Brain microvascular endothelial cell (primary cell): ENCODE data around the gene MED13L.

Experiments used
- DNase-seq: peaks from one replicate; pipeline ENCODE4 v3.0.0-alpha.2; 2020
- H3K27ac ChIP-seq: fragments of 250-450 bp; sonication (Bioruptor Pico); 2 replicates; pipeline ENCODE4 v1.5.1; 2020; ENCODE audit warnings: mild to moderate bottlenecking, moderate library complexity
- H3K27me3 ChIP-seq: fragments of 250-450 bp; sonication (Bioruptor Pico); replicated peaks from 2 replicates; pipeline ENCODE4 v1.5.1; 2020; ENCODE audit warnings: mild to moderate bottlenecking
- H3K36me3 ChIP-seq: fragments of 250-450 bp; sonication (Bioruptor Pico); replicated peaks from 2 replicates; pipeline ENCODE4 v1.5.1; 2020; ENCODE audit warnings: mild to moderate bottlenecking
- H3K4me3 ChIP-seq: 2 replicates; pipeline ENCODE4 v1.5.1; 2011; ENCODE audit warnings: low read depth, mild to moderate bottlenecking, control low read depth, low read length, moderate library complexity
- CTCF ChIP-seq: IDR thresholded peaks from 2 replicates; pipeline ENCODE4 v1.5.1; 2011; ENCODE audit warnings: low read depth, mild to moderate bottlenecking, moderate library complexity, low read length, control low read depth, inconsistent platforms; ENCODE audit errors: missing control alignments
- in situ Hi-C: cut with HindIII; loops from 2 replicates; pipeline ENCODE4 v1.10.0; 2017; ENCODE audit warnings: low sequenced_read_pairs, low pct_ligation_motif_present

The MED13L gene

DNA sequence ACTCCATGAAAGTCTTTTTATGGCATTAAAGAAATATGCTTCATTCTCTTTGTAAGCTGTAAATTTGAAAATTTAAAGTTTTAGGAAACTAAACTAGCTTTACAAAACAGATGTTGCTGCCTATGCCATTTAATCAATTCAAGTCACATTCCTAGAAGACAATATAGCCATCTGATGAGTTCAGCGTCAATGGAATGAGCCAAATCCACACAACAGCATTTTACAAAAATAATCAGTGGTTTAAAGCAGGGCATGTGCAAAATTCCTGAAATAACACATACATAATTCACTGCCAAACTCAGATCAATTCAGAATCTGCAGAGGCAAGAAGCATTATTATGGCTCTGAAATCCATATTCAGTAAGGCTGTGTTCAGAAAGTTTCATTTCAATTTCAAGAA lies 75.6 kb downstream of the MED13L start:
- no peak overlapping the region for H3K4me3 ChIP-seq
- no peak for TF ChIP-seq CTCF
- peak; percentile 16 for DNase-seq
- no peaks in the 10 kb centered on the region for H3K36me3 ChIP-seq
- no peaks in the 10 kb centered on the region for H3K27me3 ChIP-seq
- in situ Hi-C loops = no loop called here
- H3K27ac ChIP-seq = no peak overlapping the region

GRCh38 chr12:116201359-116201758 lies 76.1 kb downstream of the MED13L start:
- Histone ChIP-seq H3K36me3 (no peaks in the 10 kb centered on the region), H3K27me3 (no peaks in the 10 kb centered on the region), H3K27ac (no peak overlapping the region), H3K4me3 (no peak overlapping the region)
- no peak for TF ChIP-seq CTCF
- in situ Hi-C loops = no loop called here
- DNase-seq = no peak

DNA sequence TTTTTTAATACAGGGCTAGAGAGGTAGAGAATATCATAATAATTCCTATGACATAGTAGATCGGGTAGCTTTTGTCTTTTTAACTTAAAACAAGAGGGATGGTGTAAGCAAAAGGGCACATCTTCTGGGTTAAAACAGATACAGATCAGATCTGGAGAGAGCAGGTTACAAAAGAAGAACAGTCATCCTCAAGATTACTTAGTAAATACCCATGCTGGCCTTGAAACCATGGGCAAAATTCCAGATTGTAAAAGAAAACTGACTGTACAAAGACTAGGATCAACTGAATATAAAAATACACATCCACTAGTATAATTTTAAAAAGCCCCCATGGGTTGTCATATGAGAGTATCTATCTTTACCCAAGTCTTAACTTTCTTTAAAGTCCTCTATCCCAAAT lies 76.7 kb downstream of the MED13L start:
- no peak for DNase-seq
- in situ Hi-C loops = no loop called here

GRCh38 chr12:116199160-116199706 lies 78.3 kb downstream of the MED13L start:
- in situ Hi-C loops = no loop called here

More for the DNA sequence above, 76.7 kb downstream of the MED13L start:
- TF ChIP-seq CTCF = no peak
- no peak overlapping the region for H3K27ac ChIP-seq
- H3K4me3 ChIP-seq = no peak overlapping the region
- H3K27me3 ChIP-seq = no peaks in the 10 kb centered on the region
- no peaks in the 10 kb centered on the region for H3K36me3 ChIP-seq

GRCh38 chr12:116196752-116197718 lies 80.5 kb downstream of the MED13L start:
- TF ChIP-seq CTCF = no peak
- in situ Hi-C loops = no loop called here
- no peak overlapping the region for H3K4me3 ChIP-seq
- H3K27me3 ChIP-seq = no peaks in the 10 kb centered on the region
- DNase-seq = peak; percentile 50
- no peak overlapping the region for H3K27ac ChIP-seq
- H3K36me3 ChIP-seq = no peaks in the 10 kb centered on the region

More at GRCh38 chr12:116199160-116199706, 78.3 kb downstream of the MED13L start:
- H3K27ac ChIP-seq = no peak overlapping the region
- TF ChIP-seq CTCF = no peak
- no peaks in the 10 kb centered on the region for H3K36me3 ChIP-seq
- DNase-seq = no peak
- no peaks in the 10 kb centered on the region for H3K27me3 ChIP-seq
- no peak overlapping the region for H3K4me3 ChIP-seq

- in situ Hi-C loops = no loop called here
- Histone ChIP-seq H3K4me3 (no peak overlapping the region), H3K36me3 (no peaks in the 10 kb centered on the region), H3K27ac (no peak overlapping the region), H3K27me3 (no peaks in the 10 kb centered on the region)
- no peak for DNase-seq
- no peak for TF ChIP-seq CTCF
Observed at GRCh38 chr12:116196226-116196625, 81.3 kb downstream of the MED13L start.
